GM12878 (cell line): Measurements from ENCODE around the gene PPP2R2B.

Source experiments
- BACH1 ChIP-seq: fragments of 450-650 bp; IDR thresholded peaks from 2 replicates; pipeline ENCODE4 v1.6.1; 2017; ENCODE audit warnings: mild to moderate bottlenecking, borderline replicate concordance
- CTCF ChIP-seq, 3 experiments: IDR thresholded peaks in 2 of 3; conservative IDR thresholded peaks in 1 of 3; 2 replicates each; pipeline ENCODE4 v1.5.1; 2011; ENCODE audit warnings: low read depth in 3 of 3, low read length in 3 of 3, mild to moderate bottlenecking in 3 of 3, control low read depth in 2 of 3, moderate library complexity in 2 of 3, inconsistent platforms in 1 of 3, mixed read lengths in 1 of 3; ENCODE audit not compliant: control insufficient read depth in 2 of 3, insufficient read depth in 1 of 3; ENCODE audit errors: extremely low read depth in 1 of 3
- E2F4 ChIP-seq: IDR thresholded peaks from 2 replicates; pipeline ENCODE4 v1.6.1; 2012; ENCODE audit warnings: low read depth, low read length, improper control_type of control experiment
- FOXM1 ChIP-seq: IDR thresholded peaks from 2 replicates; pipeline ENCODE4 v1.6.1; 2012; ENCODE audit warnings: low read depth, mild to moderate bottlenecking, inconsistent platforms, low read length, moderate library complexity
- MEF2B ChIP-seq: fragments of 450-650 bp; IDR thresholded peaks from 2 replicates; pipeline ENCODE4 v1.6.1; 2018; ENCODE audit warnings: mild to moderate bottlenecking, moderate library complexity; ENCODE audit not compliant: partially characterized antibody, poor library complexity, severe bottlenecking
- PAX5 ChIP-seq: IDR thresholded peaks from 2 replicates; pipeline ENCODE4 v1.6.1; 2011; ENCODE audit warnings: low read depth, low read length, borderline replicate concordance
- POLR2A ChIP-seq: IDR thresholded peaks from 2 replicates; pipeline ENCODE4 v1.6.1; 2011; ENCODE audit warnings: low read depth, mild to moderate bottlenecking, low read length
- REST ChIP-seq: IDR thresholded peaks from 2 replicates; pipeline ENCODE4 v1.6.1; 2012; ENCODE audit warnings: mild to moderate bottlenecking, low read depth, low read length
- STAT1 ChIP-seq: fragments of 450-650 bp; conservative IDR thresholded peaks from 2 replicates; pipeline ENCODE4 v1.6.1; 2014; ENCODE audit warnings: antibody characterized with exemption, mild to moderate bottlenecking
- TCF7 ChIP-seq: IDR thresholded peaks from 2 replicates; pipeline ENCODE4 v1.6.1; 2014; ENCODE audit warnings: antibody characterized with exemption, borderline replicate concordance

- TF ChIP-seq POLR2A (no peak), CTCF (IDR thresholded peaks at IDR 0.05 in 2 of 3, conservative IDR thresholded peaks at IDR 0.05 in 1 of 3; ENCODE audit: control insufficient read depth in 2 of 3, extremely low read depth in 1 of 3, insufficient read depth in 1 of 3, low read depth in 3 of 3, low read length in 3 of 3) (no peak), FOXM1 (no peak), BACH1 (no peak), E2F4 (no peak), MEF2B (no peak), PAX5 (no peak), REST (no peak), STAT1 (no peak), TCF7 (no peak)
These were observed 26.3 kb upstream of the PPP2R2B start for GRCh38 chr5:146904890-146905289.
